ENCODE results near the gene NUDC.

DNA sequence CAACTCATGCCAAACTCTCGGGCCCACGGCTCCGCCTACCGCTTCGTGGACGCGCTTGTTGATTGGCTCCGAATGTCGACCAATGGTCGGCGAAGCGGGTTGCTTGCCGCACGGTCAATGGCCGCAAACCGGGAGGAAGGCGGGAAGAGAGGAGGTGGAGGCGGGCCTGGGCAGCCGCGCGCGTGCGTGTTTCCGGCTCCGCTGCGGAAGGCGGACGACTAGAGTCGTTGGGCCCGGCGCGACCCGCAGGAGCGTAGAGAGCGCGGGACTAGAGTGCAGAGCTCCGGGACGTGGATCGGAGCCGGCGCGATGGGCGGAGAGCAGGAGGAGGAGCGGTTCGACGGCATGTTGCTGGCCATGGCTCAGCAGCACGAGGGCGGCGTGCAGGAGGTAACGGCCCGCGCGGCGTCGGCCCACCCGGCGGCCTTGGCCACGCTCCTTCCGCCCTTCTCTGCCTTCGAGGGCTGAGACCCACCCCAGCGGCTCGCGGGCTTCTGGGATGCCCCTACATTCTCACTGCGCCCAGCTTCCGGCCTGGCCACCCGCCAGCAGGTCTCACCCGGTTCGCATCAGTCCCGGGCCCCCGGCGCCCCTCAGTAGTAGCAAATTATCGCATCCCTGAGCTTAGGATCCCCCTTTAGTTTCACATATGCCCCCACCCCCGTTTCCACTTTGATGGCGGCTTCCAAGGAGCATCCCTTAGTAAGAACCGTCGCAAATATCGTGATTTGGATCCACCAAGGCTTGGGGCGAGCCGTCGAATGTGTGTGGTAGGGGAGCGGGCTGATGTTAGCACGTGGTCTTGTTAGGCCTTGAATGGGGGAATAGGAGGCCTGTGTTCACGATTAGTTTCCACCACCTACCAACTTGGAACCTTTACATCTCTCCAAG, at the start of gene NUDC:
- TF ChIP-seq, protein P1, sequence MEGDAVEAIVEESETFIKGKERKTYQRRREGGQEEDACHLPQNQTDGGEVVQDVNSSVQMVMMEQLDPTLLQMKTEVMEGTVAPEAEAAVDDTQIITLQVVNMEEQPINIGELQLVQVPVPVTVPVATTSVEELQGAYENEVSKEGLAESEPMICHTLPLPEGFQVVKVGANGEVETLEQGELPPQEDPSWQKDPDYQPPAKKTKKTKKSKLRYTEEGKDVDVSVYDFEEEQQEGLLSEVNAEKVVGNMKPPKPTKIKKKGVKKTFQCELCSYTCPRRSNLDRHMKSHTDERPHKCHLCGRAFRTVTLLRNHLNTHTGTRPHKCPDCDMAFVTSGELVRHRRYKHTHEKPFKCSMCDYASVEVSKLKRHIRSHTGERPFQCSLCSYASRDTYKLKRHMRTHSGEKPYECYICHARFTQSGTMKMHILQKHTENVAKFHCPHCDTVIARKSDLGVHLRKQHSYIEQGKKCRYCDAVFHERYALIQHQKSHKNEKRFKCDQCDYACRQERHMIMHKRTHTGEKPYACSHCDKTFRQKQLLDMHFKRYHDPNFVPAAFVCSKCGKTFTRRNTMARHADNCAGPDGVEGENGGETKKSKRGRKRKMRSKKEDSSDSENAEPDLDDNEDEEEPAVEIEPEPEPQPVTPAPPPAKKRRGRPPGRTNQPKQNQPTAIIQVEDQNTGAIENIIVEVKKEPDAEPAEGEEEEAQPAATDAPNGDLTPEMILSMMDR (IDR thresholded peaks at IDR 0.05) = no peak
- TF ChIP-seq, protein P2, sequence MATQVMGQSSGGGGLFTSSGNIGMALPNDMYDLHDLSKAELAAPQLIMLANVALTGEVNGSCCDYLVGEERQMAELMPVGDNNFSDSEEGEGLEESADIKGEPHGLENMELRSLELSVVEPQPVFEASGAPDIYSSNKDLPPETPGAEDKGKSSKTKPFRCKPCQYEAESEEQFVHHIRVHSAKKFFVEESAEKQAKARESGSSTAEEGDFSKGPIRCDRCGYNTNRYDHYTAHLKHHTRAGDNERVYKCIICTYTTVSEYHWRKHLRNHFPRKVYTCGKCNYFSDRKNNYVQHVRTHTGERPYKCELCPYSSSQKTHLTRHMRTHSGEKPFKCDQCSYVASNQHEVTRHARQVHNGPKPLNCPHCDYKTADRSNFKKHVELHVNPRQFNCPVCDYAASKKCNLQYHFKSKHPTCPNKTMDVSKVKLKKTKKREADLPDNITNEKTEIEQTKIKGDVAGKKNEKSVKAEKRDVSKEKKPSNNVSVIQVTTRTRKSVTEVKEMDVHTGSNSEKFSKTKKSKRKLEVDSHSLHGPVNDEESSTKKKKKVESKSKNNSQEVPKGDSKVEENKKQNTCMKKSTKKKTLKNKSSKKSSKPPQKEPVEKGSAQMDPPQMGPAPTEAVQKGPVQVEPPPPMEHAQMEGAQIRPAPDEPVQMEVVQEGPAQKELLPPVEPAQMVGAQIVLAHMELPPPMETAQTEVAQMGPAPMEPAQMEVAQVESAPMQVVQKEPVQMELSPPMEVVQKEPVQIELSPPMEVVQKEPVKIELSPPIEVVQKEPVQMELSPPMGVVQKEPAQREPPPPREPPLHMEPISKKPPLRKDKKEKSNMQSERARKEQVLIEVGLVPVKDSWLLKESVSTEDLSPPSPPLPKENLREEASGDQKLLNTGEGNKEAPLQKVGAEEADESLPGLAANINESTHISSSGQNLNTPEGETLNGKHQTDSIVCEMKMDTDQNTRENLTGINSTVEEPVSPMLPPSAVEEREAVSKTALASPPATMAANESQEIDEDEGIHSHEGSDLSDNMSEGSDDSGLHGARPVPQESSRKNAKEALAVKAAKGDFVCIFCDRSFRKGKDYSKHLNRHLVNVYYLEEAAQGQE (IDR thresholded peaks at IDR 0.05; ENCODE audit: insufficient read depth in 1 of 2, low read depth in 2 of 2, low read length in 1 of 2) = no peak
- peak; percentile 86 for TF ChIP-seq POLR2AphosphoS5 (IDR thresholded peaks at IDR 0.05; ENCODE audit: low read depth, low read length)

Data from Panc1 (cell line).